Astrocyte (in vitro differentiated cells and primary cell): Measurements from ENCODE around the gene TRMT11. TPM values are rescaled to one million over a fixed set of nuclear protein-coding genes. Genes with fewer than 3 reads are reported as not detected.
A peak's percentile ranks its signal among the peaks of the same experiment; 100 is the strongest.

Experiments
- DNase-seq: peaks from one replicate; pipeline ENCODE4 v3.0.0-alpha.2; 2010; ENCODE audit warnings: low read depth
- FAIRE-seq: peaks from 2 replicates; lab custom pipeline; 2011; peaks lifted over from hg19 to GRCh38; lab: Jason Lieb, UNC
- H2AFZ ChIP-seq: 2 replicates; pipeline ENCODE4 v1.6.0; 2012; ENCODE audit warnings: low read depth, low read length, inconsistent platforms
- H3K27ac ChIP-seq: 2 replicates; pipeline ENCODE4 v1.5.1; 2011; ENCODE audit warnings: low read depth, low read length, inconsistent platforms
- H3K27me3 ChIP-seq: 2 replicates; pipeline ENCODE4 v1.6.0; 2011; ENCODE audit warnings: low read length, inconsistent platforms; ENCODE audit not compliant: insufficient read depth
- H3K36me3 ChIP-seq: 2 replicates; pipeline ENCODE4 v1.5.1; 2011; ENCODE audit warnings: low read length, inconsistent platforms; ENCODE audit not compliant: insufficient read depth
- H3K4me1 ChIP-seq: 2 replicates; pipeline ENCODE4 v1.5.1; 2011; ENCODE audit warnings: low read length, inconsistent platforms; ENCODE audit not compliant: insufficient read depth
- H3K4me2 ChIP-seq: 2 replicates; pipeline ENCODE4 v1.6.0; 2012; ENCODE audit warnings: low read length, inconsistent platforms
- H3K4me3 ChIP-seq: 2 replicates; pipeline ENCODE4 v1.5.1; 2011; ENCODE audit warnings: low read depth, mild to moderate bottlenecking, low read length, inconsistent platforms; ENCODE audit not compliant: insufficient read depth
- H3K79me2 ChIP-seq: 2 replicates; pipeline ENCODE4 v1.6.0; 2012; ENCODE audit warnings: mild to moderate bottlenecking, low read length, inconsistent platforms; ENCODE audit not compliant: insufficient read depth
- H3K9ac ChIP-seq: 2 replicates; pipeline ENCODE4 v1.6.0; 2012; ENCODE audit warnings: mild to moderate bottlenecking, low read length, inconsistent platforms
- H3K9me3 ChIP-seq: 2 replicates; pipeline ENCODE4 v1.5.1; 2012; ENCODE audit warnings: low read depth, mild to moderate bottlenecking, low read length, inconsistent platforms; ENCODE audit not compliant: insufficient read depth
- H4K20me1 ChIP-seq: 2 replicates; pipeline ENCODE4 v1.6.0; 2012; ENCODE audit warnings: low read length, inconsistent platforms; ENCODE audit not compliant: insufficient read depth
- H3K27ac Mint-ChIP-seq: one replicate; pipeline ENCODE4 v1.8.0; 2021; ENCODE audit warnings: mild to moderate bottlenecking, mixed read lengths; ENCODE audit not compliant: unreplicated experiment
- H3K27me3 Mint-ChIP-seq: one replicate; pipeline ENCODE4 v1.8.0; 2021; ENCODE audit warnings: low read depth, mixed read lengths; ENCODE audit not compliant: unreplicated experiment
- H3K36me3 Mint-ChIP-seq: one replicate; pipeline ENCODE4 v1.8.0; 2021; ENCODE audit warnings: low read depth, mixed read lengths; ENCODE audit not compliant: unreplicated experiment
- H3K4me1 Mint-ChIP-seq: one replicate; pipeline ENCODE4 v1.8.0; 2021; ENCODE audit warnings: low read depth, mixed read lengths; ENCODE audit not compliant: unreplicated experiment
- H3K4me3 Mint-ChIP-seq: one replicate; pipeline ENCODE4 v1.8.0; 2021; ENCODE audit warnings: mild to moderate bottlenecking, moderate library complexity, mixed read lengths; ENCODE audit not compliant: unreplicated experiment
- H3K9me3 Mint-ChIP-seq: one replicate; pipeline ENCODE4 v1.8.0; 2021; ENCODE audit warnings: mild to moderate bottlenecking, mixed read lengths; ENCODE audit not compliant: unreplicated experiment
- CTCF ChIP-seq: IDR thresholded peaks from 2 replicates; pipeline ENCODE4 v1.5.1; 2011; ENCODE audit warnings: low read depth, mild to moderate bottlenecking, inconsistent platforms, low read length, moderate library complexity; ENCODE audit not compliant: insufficient read depth
- EZH2 ChIP-seq: IDR thresholded peaks from 2 replicates; pipeline ENCODE4 v1.6.1; 2012; ENCODE audit warnings: mild to moderate bottlenecking, low read length, inconsistent platforms; ENCODE audit not compliant: insufficient read depth
- total RNA-seq: library from RNA; stranded (reverse); gene quantifications from 2 replicates; pipeline ENCODE4 v1.2.1, GENCODE V29; 2021

TRMT11 gene
- total RNA-seq, 1 donor from 2014 or later: 18.2 TPM

DNA sequence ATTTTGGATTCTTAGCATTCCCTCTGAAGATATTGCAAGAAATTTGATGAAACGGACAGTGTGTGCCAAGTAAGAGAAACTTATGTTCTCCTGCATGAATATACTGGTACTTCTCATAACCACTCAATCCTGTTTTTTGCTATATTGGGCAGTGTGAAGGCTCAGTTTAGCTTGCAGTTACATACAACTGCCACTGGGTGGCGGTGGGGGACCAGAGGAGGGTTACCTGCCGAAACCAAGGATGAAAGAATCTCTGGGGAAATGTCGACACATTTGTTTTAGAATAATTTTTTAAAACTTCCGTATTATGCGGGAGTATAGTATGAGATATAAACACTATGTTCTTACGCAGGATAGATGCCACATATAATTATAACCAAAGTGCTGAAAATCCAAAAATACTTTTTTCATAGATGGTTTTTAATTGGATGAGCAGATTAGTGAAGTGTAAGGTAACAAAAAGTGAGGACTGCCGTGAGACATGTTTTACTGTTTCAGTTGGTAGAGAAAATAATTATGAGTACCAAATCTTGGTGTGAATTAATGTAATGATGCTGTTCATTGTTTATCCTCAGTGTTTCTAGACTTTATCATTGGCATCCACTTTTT, 9.7 kb downstream of the TRMT11 start:
- Histone ChIP-seq H3K36me3 (no peaks in the 10 kb centered on the region), H3K4me3 (no peak overlapping the region)

DNA sequence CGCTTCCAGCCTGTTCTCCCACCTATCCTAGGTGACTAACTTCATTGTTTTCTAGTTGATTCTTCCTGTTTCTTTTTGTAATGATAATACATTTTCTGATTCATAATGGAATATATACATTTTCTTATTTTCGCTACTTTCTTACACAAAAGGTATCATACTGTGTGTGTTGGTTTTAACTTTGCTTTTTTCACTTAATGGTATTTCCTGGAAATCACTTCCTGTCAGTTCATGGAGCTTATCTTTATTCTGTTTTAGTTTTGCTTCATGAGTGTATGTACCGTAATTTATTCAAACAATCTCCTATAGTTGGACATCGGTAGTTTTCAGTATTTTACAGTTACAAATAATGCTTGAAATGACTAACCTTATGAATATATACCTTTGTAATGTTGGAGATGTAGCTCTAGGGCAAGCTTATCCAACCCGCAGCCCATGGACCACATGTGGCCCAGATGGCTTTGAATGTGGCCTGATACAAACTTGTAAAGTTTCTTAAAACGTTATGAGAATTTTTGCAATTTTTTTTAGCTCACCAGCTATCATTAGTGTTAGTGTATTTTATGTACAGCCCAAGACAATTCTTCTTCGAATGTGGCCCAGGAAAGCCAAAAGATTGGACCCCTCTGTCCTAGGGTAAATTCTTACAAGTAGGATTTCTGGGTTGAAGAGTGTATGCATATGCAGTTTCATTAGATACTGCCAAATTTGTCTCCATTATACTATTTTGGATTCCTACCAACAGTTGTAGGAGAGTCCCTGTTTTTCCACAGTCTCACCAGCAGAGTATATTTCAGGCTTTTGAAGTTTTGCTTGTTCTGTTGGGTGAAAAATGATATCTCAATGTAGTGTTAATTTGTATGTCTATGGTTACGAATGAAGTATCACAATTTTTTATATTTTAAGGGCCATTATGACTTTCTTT, 16.7 kb downstream of the TRMT11 start:
- peaks cover 9% of the 10 kb centered on the region for H3K36me3 Mint-ChIP-seq
- no peak overlapping the region for H3K4me3 Mint-ChIP-seq
- no peaks in the 10 kb centered on the region for H4K20me1 ChIP-seq
- H3K4me1 Mint-ChIP-seq: no peaks in the 10 kb centered on the region
- H3K4me2 ChIP-seq: no peak overlapping the region
- no peak overlapping the region for H3K9ac ChIP-seq
- TF ChIP-seq CTCF: no peak
- TF ChIP-seq EZH2: no peak
- H3K27me3 ChIP-seq: no peaks in the 10 kb centered on the region
- no peak overlapping the region for H3K27ac ChIP-seq
- H3K9me3 Mint-ChIP-seq: no peaks in the 10 kb centered on the region
- H3K9me3 ChIP-seq: no peaks in the 10 kb centered on the region
- no peaks in the 10 kb centered on the region for H3K36me3 ChIP-seq
- H3K4me1 ChIP-seq: no peaks in the 10 kb centered on the region
- DNase-seq (no peak), FAIRE-seq (no peak)
- no peak overlapping the region for H2AFZ ChIP-seq
- no peak overlapping the region for H3K4me3 ChIP-seq
- H3K27ac Mint-ChIP-seq: no peak overlapping the region
- H3K27me3 Mint-ChIP-seq: no peaks in the 10 kb centered on the region
- no peaks in the 10 kb centered on the region for H3K79me2 ChIP-seq

More for the DNA sequence above, 9.7 kb downstream of the TRMT11 start:
- no peak for FAIRE-seq
- TF ChIP-seq EZH2: no peak
- TF ChIP-seq CTCF: peak; percentile 98
- Histone ChIP-seq H3K4me1 (no peaks in the 10 kb centered on the region), H3K79me2 (peaks cover 39% of the 10 kb centered on the region), H3K4me2 (peak overlapping the region; percentile 58), H4K20me1 (peaks cover 23% of the 10 kb centered on the region), H3K9ac (no peak overlapping the region), H3K27me3 (no peaks in the 10 kb centered on the region), H2AFZ (no peak overlapping the region), H3K27ac (no peak overlapping the region), H3K9me3 (no peaks in the 10 kb centered on the region)
- peaks cover 7% of the 10 kb centered on the region for H3K36me3 Mint-ChIP-seq
- H3K4me1 Mint-ChIP-seq: no peaks in the 10 kb centered on the region
- DNase-seq: peak; percentile 23
- H3K27me3 Mint-ChIP-seq: no peaks in the 10 kb centered on the region
- no peaks in the 10 kb centered on the region for H3K9me3 Mint-ChIP-seq
- H3K27ac Mint-ChIP-seq: no peak overlapping the region
- H3K4me3 Mint-ChIP-seq: no peak overlapping the region
